PFSK-1 (cell line): ENCODE results near the gene BRF1.

ENCODE experiments used
- FOXP2 ChIP-seq: optimal IDR thresholded peaks from 2 replicates; pipeline ENCODE3; 2011; ENCODE audit warnings: borderline replicate concordance, control low read depth, inconsistent platforms; ENCODE audit not compliant: insufficient read depth; ENCODE audit errors: extremely low read length, extremely low read depth
- POLR2AphosphoS5 ChIP-seq: IDR thresholded peaks from 2 replicates; pipeline ENCODE4 v1.6.1; 2012; ENCODE audit warnings: low read depth, mild to moderate bottlenecking, control low read depth, low read length, moderate library complexity
- REST ChIP-seq, 2 experiments: IDR thresholded peaks; 2 replicates each; pipeline versions ENCODE4 v1.6.1 to v1.8.0; 2011 to 2012; ENCODE audit warnings: low read depth in 2 of 2, low read length in 2 of 2, control low read depth in 1 of 2, inconsistent platforms in 1 of 2, mild to moderate bottlenecking in 1 of 2, moderate library complexity in 1 of 2; ENCODE audit not compliant: insufficient read depth in 1 of 2
- TAF1 ChIP-seq: IDR thresholded peaks from 2 replicates; pipeline ENCODE4 v1.6.1; 2012; ENCODE audit warnings: low read length, control low read depth, borderline replicate concordance; ENCODE audit not compliant: insufficient read depth

DNA sequence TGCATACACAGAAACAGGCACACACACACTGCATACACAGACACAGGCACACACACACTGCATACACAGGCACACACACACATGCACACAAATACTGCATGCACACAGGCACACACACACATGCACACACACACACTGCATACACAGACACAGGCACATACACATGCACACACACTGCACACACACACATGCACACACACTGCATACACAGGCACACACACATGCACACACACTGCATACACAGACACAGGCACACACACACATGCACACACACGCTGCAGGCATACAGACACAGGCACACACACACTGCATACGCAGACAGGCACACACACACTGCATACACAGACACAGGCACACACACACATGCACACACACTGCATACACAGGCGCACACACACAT, 85.2 kb downstream of the BRF1 start:
- no peak for TF ChIP-seq POLR2AphosphoS5
- TF ChIP-seq FOXP2 = no peak
- TF ChIP-seq TAF1 = no peak
- TF ChIP-seq REST (IDR thresholded peaks at IDR 0.05; ENCODE audit: insufficient read depth in 1 of 2, low read depth in 2 of 2, low read length in 2 of 2) = no peak
